ENCODE results near the gene IGSF21. TPM values are rescaled to one million over a fixed set of nuclear protein-coding genes. Genes with fewer than 3 reads are reported as not detected.

Gene IGSF21
- total and polyA plus RNA-seq, 2 donors (not counting 3 experiments of a cell fraction or from before 2014, with no cell fraction given): not detected

DNA sequence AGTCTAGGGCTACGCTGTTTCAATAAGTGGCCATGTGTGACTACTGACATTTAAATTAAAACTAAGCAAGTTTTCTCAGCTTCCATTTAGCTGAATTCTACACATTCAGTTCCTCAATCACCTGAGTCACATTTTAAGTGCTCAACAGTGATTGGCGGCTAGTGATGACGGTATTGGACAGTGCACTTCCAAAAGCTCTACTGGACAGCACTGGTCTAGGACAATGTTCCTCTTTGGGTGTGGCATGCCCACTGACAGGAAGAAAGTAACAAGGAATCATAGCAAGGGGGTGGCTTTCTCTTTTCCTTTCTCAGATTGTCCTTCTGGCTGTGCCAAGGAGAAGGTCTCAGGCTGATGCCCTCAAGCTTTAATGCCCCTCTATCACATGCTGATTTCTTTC lies 11.7 kb downstream of the IGSF21 start:
- no peaks in the 10 kb centered on the region for H3K9me1 ChIP-seq (replicated peaks; ENCODE audit: control insufficient read depth, extremely low read depth, insufficient read depth, low read length)
- no peak overlapping the region for H3K4me2 ChIP-seq (ENCODE audit: insufficient read depth, low read length)
- intact Hi-C loops (cut with micrococcal nuclease) (no loop called here), dilution Hi-C loops (cut with MboI; ENCODE audit: extremely low pct_ligation_motif_present, low sequenced_read_pairs) (no loop called here)
- TF ChIP-seq, protein P1, sequence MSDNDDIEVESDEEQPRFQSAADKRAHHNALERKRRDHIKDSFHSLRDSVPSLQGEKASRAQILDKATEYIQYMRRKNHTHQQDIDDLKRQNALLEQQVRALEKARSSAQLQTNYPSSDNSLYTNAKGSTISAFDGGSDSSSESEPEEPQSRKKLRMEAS (IDR thresholded peaks at IDR 0.05; ENCODE audit: insufficient read depth, insufficient read length): no peak
- TF ChIP-seq, protein P2, sequence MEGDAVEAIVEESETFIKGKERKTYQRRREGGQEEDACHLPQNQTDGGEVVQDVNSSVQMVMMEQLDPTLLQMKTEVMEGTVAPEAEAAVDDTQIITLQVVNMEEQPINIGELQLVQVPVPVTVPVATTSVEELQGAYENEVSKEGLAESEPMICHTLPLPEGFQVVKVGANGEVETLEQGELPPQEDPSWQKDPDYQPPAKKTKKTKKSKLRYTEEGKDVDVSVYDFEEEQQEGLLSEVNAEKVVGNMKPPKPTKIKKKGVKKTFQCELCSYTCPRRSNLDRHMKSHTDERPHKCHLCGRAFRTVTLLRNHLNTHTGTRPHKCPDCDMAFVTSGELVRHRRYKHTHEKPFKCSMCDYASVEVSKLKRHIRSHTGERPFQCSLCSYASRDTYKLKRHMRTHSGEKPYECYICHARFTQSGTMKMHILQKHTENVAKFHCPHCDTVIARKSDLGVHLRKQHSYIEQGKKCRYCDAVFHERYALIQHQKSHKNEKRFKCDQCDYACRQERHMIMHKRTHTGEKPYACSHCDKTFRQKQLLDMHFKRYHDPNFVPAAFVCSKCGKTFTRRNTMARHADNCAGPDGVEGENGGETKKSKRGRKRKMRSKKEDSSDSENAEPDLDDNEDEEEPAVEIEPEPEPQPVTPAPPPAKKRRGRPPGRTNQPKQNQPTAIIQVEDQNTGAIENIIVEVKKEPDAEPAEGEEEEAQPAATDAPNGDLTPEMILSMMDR (IDR thresholded peaks at IDR 0.05; ENCODE audit: extremely low read depth in 1 of 2, insufficient read depth in 1 of 2, low read depth in 1 of 2, low read length in 2 of 2): no peak
- TF ChIP-seq EZH2 (IDR thresholded peaks at IDR 0.05; ENCODE audit: borderline replicate concordance, low read depth, low read length, severe bottlenecking) (no peak), JUN (IDR thresholded peaks at IDR 0.05; ENCODE audit: borderline replicate concordance, insufficient read depth, insufficient read length, low read depth) (no peak), FOS (IDR thresholded peaks at IDR 0.05; ENCODE audit: borderline replicate concordance, insufficient read depth, low read length) (no peak), GATA2 (IDR thresholded peaks at IDR 0.05; ENCODE audit: insufficient read depth, insufficient read length, low read depth, low read length) (no peak), POLR2AphosphoS5 (IDR thresholded peaks at IDR 0.05; ENCODE audit: insufficient read depth, low read depth, low read length) (no peak)
- CTCF ChIA-PET: no interaction called here
- H3K36me3 ChIP-seq (ENCODE audit: control insufficient read depth in 2 of 2, extremely low read depth in 1 of 2, insufficient read depth in 2 of 2, low read length in 2 of 2): no peaks in the 10 kb centered on the region
- no peak overlapping the region for H3K4me3 ChIP-seq (replicated peaks in 1 of 3; ENCODE audit: insufficient read depth in 1 of 3, low read depth in 1 of 3, low read length in 3 of 3)
- H3K79me2 ChIP-seq (ENCODE audit: control insufficient read depth, insufficient read depth, low read length): no peaks in the 10 kb centered on the region
- DNase-seq (ENCODE audit: low read depth, low spot score) (no peak), FAIRE-seq (no peak)
- H4K20me1 ChIP-seq (replicated peaks; ENCODE audit: control insufficient read depth, extremely low read depth, insufficient read depth, low read length): no peaks in the 10 kb centered on the region
- H3K27ac ChIP-seq (ENCODE audit: insufficient read depth, low read depth, low read length): no peak overlapping the region
- no TSS peak for BruUV-seq (replicated peaks)
- H3K27me3 ChIP-seq (ENCODE audit: control insufficient read depth in 2 of 2, insufficient read depth in 2 of 2, low read length in 2 of 2): no peaks in the 10 kb centered on the region
- no peaks in the 10 kb centered on the region for H3K9me3 ChIP-seq (replicated peaks; ENCODE audit: control insufficient read depth, insufficient read depth, low read length)
- H2AFZ ChIP-seq (ENCODE audit: low read depth, low read length): no peak overlapping the region
- no peaks in the 10 kb centered on the region for H3K4me1 ChIP-seq (ENCODE audit: control insufficient read depth, extremely low read depth, insufficient read depth, low read length)
- no peak overlapping the region for H3K9ac ChIP-seq (replicated peaks; ENCODE audit: extremely low read depth, insufficient read depth, low read length)
- POLR2A ChIA-PET: no interaction called here
